Suprapubic skin (tissue), 3 donors: ENCODE results near the gene SULT1A1.

Source experiments
- CTCF ChIP-seq, 2 donors: fragments of 200-600 bp in 1 of 2; fragments of 450-650 bp in 1 of 2; sonication (generic) in 1 of 2; IDR thresholded peaks; one replicate each; pipeline ENCODE4 v1.5.1; 2016 to 2019; ENCODE audit warnings: antibody characterized with exemption in 2 of 2, mild to moderate bottlenecking in 1 of 2, moderate library complexity in 1 of 2
- POLR2A ChIP-seq, 2 donors: fragments of 450-650 bp; IDR thresholded peaks; one replicate each; pipeline ENCODE4 v1.6.1; 2017; ENCODE audit warnings: antibody characterized with exemption in 2 of 2, mild to moderate bottlenecking in 2 of 2, moderate library complexity in 2 of 2

- TF ChIP-seq CTCF (IDR thresholded peaks at IDR 0.05) (no peak), POLR2A (IDR thresholded peaks at IDR 0.05) (no peak)
Observed at GRCh38 chr16:28609631-28610594, at the start of gene SULT1A1.
